Activated CD4-positive, alpha-beta T cell treated with anti-CD3 and anti-CD28 coated beads for 36 hours (primary cell): ENCODE results near the gene MYNN. TPM values are rescaled to one million over a fixed set of nuclear protein-coding genes. Genes with fewer than 3 reads are reported as not detected.

ENCODE experiments used
- ATAC-seq: fragments of 200-7000 bp; cut with Tn5 transposase; one replicate; pipeline ENCODE4 v1.10.0; 2021; ENCODE audit warnings: mild to moderate bottlenecking, moderate library complexity
- CTCF ChIA-PET: fragments of 350-600 bp; sonication (Branson Sonifier 250); formaldehyde crosslinking; loops from one replicate; lab custom pipeline; 2021; ENCODE audit warnings: antibody characterized with exemption; lab: Charles Lee
- POLR2A ChIA-PET: fragments of 350-600 bp; sonication (Branson Sonifier 250); formaldehyde crosslinking; loops from one replicate; lab custom pipeline; 2021; ENCODE audit warnings: antibody characterized with exemption, inconsistent platforms; lab: Charles Lee
- DNase-seq: peaks from one replicate; pipeline ENCODE4 v3.0.0-alpha.2; 2020
- H3K27ac Mint-ChIP-seq: one replicate; pipeline ENCODE4 v1.8.0; 2021; ENCODE audit warnings: mixed read lengths
- H3K27me3 Mint-ChIP-seq: one replicate; pipeline ENCODE4 v1.8.0; 2021; ENCODE audit warnings: mixed read lengths
- H3K36me3 Mint-ChIP-seq: one replicate; pipeline ENCODE4 v1.8.0; 2021; ENCODE audit warnings: low read depth, mixed read lengths
- H3K4me1 Mint-ChIP-seq: one replicate; pipeline ENCODE4 v1.8.0; 2021; ENCODE audit warnings: mixed read lengths
- H3K4me3 Mint-ChIP-seq: one replicate; pipeline ENCODE4 v1.8.0; 2021; ENCODE audit warnings: mild to moderate bottlenecking, moderate library complexity, mixed read lengths
- H3K9me3 Mint-ChIP-seq: one replicate; pipeline ENCODE4 v1.8.0; 2021; ENCODE audit warnings: low read depth, mixed read lengths
- intact Hi-C, 2 experiments: fragments of 100-400 bp; cut with DNase I in 1 of 2; cut with micrococcal nuclease in 1 of 2; formaldehyde crosslinking; loops; one replicate each; pipeline versions ENCODE4 v1.14.2 to v1.15.1; 2022 to 2024; cut with DNase I, micrococcal nuclease
- total RNA-seq, 2 experiments: library from RNA; stranded (reverse); gene quantifications; one replicate each; pipeline ENCODE4 v1.2.3, GENCODE V29; 2021

Gene MYNN
- total RNA-seq, 2 experiments from 2014 or later: 13.6 to 14.2 TPM

DNA sequence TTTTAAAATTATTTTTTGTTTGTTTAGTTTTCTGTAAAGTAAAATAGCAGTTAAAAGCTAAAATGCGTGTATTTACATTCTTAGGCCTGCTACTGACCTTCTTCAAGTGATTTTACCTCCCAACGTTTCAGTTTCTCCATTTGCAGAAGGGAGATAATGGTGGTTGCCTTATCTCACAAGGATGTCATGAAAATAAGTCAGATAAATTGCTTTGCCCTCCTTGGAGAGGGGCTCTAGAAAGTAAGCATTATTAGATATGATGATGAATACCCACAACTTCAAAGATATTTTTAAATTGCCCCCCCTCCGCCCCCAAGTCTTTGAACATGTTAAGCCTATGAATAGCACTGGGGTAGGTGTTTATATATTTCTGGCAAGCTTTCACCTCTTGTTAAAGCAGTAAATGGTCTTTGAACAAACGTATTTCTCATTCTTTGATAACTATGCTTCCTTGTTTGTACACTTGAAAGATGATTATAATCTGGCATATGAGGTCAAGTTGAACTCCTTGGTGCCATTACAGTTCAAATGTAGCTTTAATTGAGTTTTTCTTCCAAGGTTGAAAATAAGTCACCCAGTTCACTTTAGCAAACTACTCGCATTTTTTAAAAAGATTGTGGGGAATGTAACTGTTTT is 14.7 kb upstream of the MYNN start:
- no peak for ATAC-seq
- ChIA-PET POLR2A (no interaction called here), CTCF (no interaction called here)
- peaks cover 26% of the 10 kb centered on the region for H3K4me1 Mint-ChIP-seq
- no peaks in the 10 kb centered on the region for H3K36me3 Mint-ChIP-seq
- no peaks in the 10 kb centered on the region for H3K27me3 Mint-ChIP-seq
- peaks cover 2% of the 10 kb centered on the region for H3K9me3 Mint-ChIP-seq
- no peak overlapping the region for H3K27ac Mint-ChIP-seq
- DNase-seq: no peak
- intact Hi-C loops: loop anchor here in 1 of 2 experiments (2.0 kb wide), 1 partner anchor 14 kb away; the partner anchor contains the start of gene MYNN
- no peak overlapping the region for H3K4me3 Mint-ChIP-seq

DNA sequence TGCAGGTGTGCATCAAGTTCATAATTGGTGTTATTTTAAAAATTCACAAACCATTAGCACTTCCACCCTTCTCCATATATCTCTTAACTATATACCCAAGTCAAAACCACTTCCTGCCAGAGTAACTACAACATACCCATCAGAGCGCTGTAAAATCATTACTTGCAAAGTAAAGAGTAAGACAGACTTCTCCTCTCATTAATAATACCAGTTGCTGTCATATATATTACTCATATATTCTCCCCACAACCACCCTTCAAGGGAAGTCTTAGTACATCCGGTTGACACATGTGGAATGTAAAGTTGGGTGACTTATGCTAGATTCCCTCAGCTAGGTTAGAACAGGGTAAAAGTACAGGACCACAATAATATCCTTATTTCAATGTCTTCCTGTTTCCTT is 13.9 kb upstream of the MYNN start:
- ChIA-PET CTCF (interaction anchor here (2.9 kb wide), 1 partner anchor 13 kb away, joined by 10 read pairs; the partner anchor contains the start of gene MYNN), POLR2A (no interaction called here)
- peak overlapping the region; percentile 71 for H3K27ac Mint-ChIP-seq
- ATAC-seq (peak; percentile 85), DNase-seq (no peak)
- peaks cover 2% of the 10 kb centered on the region for H3K36me3 Mint-ChIP-seq
- no peaks in the 10 kb centered on the region for H3K27me3 Mint-ChIP-seq
- intact Hi-C loops: loop anchor here in 1 of 2 experiments (2.0 kb wide), 1 partner anchor 14 kb away; the partner anchor contains the start of gene MYNN
- peak overlapping the region; percentile 24 for H3K4me3 Mint-ChIP-seq
- H3K9me3 Mint-ChIP-seq: peaks cover 2% of the 10 kb centered on the region
- peaks cover 28% of the 10 kb centered on the region for H3K4me1 Mint-ChIP-seq

DNA sequence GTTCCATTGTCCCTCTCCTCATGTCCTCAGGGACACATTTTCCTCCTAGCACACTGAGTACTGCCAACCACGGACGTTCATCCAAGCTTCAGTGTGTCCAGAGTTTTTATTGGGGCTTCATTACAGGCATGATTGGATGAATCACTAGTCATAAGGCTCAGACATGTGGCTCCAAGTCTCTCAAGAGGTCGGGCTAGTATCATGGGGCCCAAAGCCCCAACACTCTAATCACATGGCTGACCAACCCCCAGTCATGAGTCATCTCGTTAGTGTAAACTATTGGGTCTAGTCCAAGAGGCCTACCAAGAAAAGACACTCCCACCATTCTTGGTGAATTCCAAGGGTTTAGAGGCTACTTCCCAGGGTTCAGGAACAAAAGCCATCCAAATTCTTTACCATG is 12.7 kb upstream of the MYNN start:
- ChIA-PET CTCF (interaction anchor here (2.9 kb wide), 1 partner anchor 12 kb away, joined by 10 read pairs; the partner anchor contains the start of gene MYNN), POLR2A (no interaction called here)
- no peak for ATAC-seq
- H3K27me3 Mint-ChIP-seq: no peaks in the 10 kb centered on the region
- peaks cover 4% of the 10 kb centered on the region for H3K36me3 Mint-ChIP-seq
- no peak overlapping the region for H3K27ac Mint-ChIP-seq
- intact Hi-C loops: loop anchor here (5.0 to 10.0 kb wide), 7 partner anchors 102 to 1107 kb away; partner anchors contain the start of gene GPR160 (in 1 of the 2)
- peaks cover 2% of the 10 kb centered on the region for H3K9me3 Mint-ChIP-seq
- H3K4me1 Mint-ChIP-seq: peaks cover 32% of the 10 kb centered on the region
- no peak for DNase-seq
- no peak overlapping the region for H3K4me3 Mint-ChIP-seq

DNA sequence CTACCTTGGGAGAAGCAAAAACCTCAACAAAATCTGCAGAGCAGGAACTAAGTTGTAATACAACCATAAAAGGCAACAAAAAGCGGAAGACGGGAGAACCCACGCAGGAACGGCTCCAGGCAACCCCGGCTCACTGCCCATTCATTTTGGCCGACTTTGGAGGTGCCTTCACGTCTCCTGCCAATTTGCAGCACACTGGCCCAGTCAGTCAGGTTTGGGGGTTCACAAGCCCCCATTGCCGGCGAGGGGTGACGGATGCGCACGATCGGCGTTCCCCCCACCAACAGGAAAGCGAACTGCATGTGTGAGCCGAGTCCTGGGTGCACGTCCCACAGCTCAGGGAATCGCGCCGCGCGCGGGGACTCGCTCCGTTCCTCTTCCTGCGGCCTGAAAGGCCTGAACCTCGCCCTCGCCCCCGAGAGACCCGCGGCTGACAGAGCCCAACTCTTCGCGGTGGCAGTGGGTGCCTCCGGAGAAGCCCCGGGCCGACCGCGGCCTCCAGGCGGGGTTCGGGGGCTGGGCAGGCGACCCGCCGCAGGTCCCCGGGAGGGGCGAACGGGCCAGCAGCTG is 8.8 kb upstream of the MYNN start:
- H3K4me1 Mint-ChIP-seq: peaks cover 24% of the 10 kb centered on the region
- H3K27ac Mint-ChIP-seq: peak overlapping the region; percentile 98
- CTCF ChIA-PET: interaction anchor here (0.5 to 2.4 kb wide), 3 partner anchors 8 to 406 kb away, joined by 3 to 15 read pairs (median 3); partner anchors contain the start of genes MYNN and SEC62
- H3K4me3 Mint-ChIP-seq: peak overlapping the region; percentile 91
- intact Hi-C loops: loop anchor here (1.0 to 10.0 kb wide), 13 partner anchors 48 to 1103 kb away; partner anchors contain the start of genes SEC62 (in 2 of the 2), GPR160 (in 1 of the 2), LRRC34 (in 1 of the 2) and LRRIQ4 (in 1 of the 2)
- POLR2A ChIA-PET: interaction anchor here (0.6 to 1.1 kb wide), 2 partner anchors 8 to 458 kb away, joined by 3 to 4 read pairs; partner anchors contain the start of gene PRKCI
- DNase-seq: peak; percentile 77
- H3K36me3 Mint-ChIP-seq: peaks cover 4% of the 10 kb centered on the region
- H3K27me3 Mint-ChIP-seq: no peaks in the 10 kb centered on the region
- H3K9me3 Mint-ChIP-seq: peaks cover 2% of the 10 kb centered on the region
- peak; percentile 37 for ATAC-seq

DNA sequence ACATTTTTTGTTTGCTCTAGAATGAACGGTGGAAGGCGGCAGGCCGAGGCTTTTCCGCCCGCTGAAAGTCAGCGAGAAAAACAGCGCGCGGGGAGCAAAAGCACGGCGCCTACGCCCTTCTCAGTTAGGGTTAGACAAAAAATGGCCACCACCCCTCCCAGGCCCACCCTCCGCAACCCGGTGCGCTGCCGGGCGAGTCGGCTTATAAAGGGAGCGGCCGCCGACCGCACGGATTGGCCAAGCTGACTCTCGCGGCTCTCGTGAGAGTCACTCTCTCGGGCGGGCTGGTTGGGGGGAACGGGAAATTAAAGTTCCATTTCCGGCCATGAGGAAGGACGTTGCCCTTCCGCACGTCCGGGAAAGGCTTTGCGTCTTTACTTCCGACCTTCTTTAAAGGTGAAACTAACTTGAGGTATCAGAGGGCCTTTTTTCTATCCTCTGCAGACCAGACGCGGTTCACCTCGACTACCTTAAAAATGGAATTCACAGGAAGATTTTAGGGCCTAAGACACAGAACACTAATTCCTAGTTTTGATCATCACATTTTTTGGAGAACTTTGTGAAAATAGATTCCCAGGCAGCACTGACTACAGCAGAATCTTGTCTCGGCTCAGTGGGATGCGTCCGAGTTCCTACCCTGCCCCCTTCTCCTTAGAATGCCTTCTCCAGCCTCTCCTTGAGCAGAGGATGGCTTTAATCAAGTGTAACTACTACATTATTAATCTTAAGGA is 8.1 kb upstream of the MYNN start, which contains the start of gene TERC:
Gene TERC (minus strand): TSS at position 179 of the 731 bp plus-strand sequence.
- Mint-ChIP-seq H3K9me3 (peaks cover 2% of the 10 kb centered on the region), H3K27ac (peak within 1 kb of the TSS; percentile 98), H3K27me3 (no peaks in the 10 kb centered on the region), H3K36me3 (peaks cover 4% of the 10 kb centered on the region), H3K4me3 (peak within 1 kb of the TSS; percentile 91), H3K4me1 (peaks cover 21% of the 10 kb centered on the region)
- peak; percentile 95 for DNase-seq
- intact Hi-C loops: loop anchor here (1.0 to 10.0 kb wide), 15 partner anchors 8 to 1102 kb away; partner anchors contain the start of genes SEC62 (in 2 of the 2), GPR160 (in 1 of the 2), LRRC34 (in 1 of the 2) and LRRIQ4 (in 1 of the 2)
- POLR2A ChIA-PET: no interaction called here
- CTCF ChIA-PET: interaction anchor here (0.5 to 1.0 kb wide), 2 partner anchors 202 to 406 kb away, joined by 3 read pairs; partner anchors contain the start of gene SEC62
- peak; percentile 84 for ATAC-seq

DNA sequence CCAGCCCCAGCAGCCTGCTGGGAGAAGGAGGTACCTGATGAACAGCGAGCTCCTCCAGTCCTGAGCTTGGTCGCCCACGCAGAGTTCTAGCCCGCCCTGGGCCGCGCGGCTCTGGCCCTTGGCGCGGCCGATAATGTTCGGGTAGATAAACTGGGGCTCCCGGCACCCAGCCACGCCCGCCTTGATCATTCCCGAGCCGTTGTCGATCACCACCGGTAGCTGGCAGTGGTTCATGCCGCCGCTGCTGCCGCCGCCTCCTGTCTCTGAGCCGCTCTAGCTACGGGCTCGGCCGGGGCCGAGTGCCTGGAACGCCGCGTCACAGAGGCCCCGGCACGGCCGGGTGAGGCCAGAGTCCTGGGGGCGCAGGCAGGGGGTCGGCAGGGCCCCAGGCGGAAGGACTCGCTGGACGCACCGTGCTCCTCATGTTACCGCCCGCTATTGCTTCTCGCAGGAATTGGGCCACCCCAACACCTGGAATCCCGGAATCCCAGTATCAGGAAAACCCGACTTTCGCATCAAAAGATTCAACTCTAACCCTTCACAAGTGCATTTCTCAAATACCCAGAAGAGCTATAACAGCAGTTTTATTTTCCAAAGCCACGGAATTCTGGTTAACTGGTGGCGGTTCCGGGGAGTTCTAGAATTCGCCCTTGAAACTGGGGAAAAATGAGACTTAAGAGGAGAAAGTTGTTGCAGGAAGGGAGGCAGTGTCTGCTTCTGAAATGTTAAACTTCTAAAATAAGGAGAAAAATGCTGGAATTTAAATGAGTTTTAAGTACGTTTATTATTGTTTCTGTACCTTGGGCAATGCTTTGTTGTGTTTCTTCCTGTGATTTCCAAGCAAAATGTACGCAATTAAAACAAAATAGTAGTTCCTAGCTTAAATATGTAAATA is 3.7 kb upstream of the MYNN start, which contains the start of gene ACTRT3:
Gene ACTRT3 (minus strand): TSS at position 275 of the 895 bp plus-strand sequence. CDS start 41 bp downstream, at position 234.
- peak within 1 kb of the TSS; percentile 87 for H3K27ac Mint-ChIP-seq
- POLR2A ChIA-PET: interaction anchor here (0.6 kb wide), 1 partner anchor 275 kb away, joined by 3 read pairs; no protein-coding TSS in a partner anchor
- intact Hi-C loops: loop anchor here (10.0 kb wide), 3 partner anchors 485 to 805 kb away; partner anchors contain the start of gene SKIL (in 1 of the 2)
- peaks cover 23% of the 10 kb centered on the region for H3K4me1 Mint-ChIP-seq
- no peaks in the 10 kb centered on the region for H3K27me3 Mint-ChIP-seq
- CTCF ChIA-PET: interaction anchor here (0.6 kb wide), 1 partner anchor 412 kb away, joined by 3 read pairs; the partner anchor contains the start of gene PHC3
- no peaks in the 10 kb centered on the region for H3K9me3 Mint-ChIP-seq
- ATAC-seq: peak; percentile 17
- peak; percentile 82 for DNase-seq
- H3K4me3 Mint-ChIP-seq: peak within 1 kb of the TSS; percentile 86
- peaks cover 10% of the 10 kb centered on the region for H3K36me3 Mint-ChIP-seq

DNA sequence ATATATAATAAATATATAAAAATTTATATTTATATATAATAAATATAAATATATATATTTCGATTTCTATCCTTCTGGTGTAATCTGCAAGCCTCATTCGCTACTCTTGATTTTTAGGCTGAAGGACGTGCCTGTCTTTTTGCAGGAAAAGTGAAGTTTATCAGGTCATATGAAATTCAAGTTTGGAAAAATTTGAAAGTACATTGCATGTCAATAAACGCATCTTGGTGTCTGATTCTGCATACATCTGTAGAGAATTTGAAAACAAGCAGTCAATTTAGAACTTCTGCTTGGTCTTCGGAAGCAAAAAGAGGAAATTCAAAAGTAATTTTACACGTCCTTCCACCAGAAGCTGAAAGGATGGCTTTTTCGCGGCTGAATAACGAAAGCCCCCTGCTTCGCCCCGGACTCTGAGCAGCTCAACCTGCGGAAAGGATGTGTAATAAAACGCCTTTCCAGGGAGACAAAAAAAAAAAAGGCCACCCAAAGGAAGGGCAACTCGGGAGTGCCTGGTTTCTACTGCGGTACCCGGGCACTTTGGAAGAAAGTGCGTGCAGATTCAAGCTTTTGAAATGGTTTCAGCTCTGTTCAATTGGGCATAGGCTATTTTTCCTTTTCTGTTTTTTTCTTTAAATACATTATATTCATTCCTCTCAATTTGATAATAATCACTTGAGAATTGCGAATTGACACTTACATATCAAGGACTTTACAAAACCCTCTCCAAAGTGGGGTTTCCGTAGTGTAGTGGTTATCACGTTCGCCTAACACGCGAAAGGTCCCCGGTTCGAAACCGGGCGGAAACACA is 1.5 kb upstream of the MYNN start:
- peak overlapping the region; percentile 99 for H3K4me3 Mint-ChIP-seq
- ChIA-PET CTCF (interaction anchor here (1.1 to 2.6 kb wide), 3 partner anchors 9 to 283 kb away, joined by 4 to 15 read pairs (median 10); no protein-coding TSS in a partner anchor), POLR2A (interaction anchor here (0.7 to 0.9 kb wide), 2 partner anchors 8 to 391 kb away, joined by 4 to 6 read pairs; no protein-coding TSS in a partner anchor)
- no peaks in the 10 kb centered on the region for H3K9me3 Mint-ChIP-seq
- ATAC-seq (peak; percentile 6), DNase-seq (peak; percentile 71)
- intact Hi-C loops: loop anchor here in 1 of 2 experiments (1.0 to 10.0 kb wide), 5 partner anchors 13 to 583 kb away; partner anchors contain the start of genes PHC3, SEC62 and SKIL
- H3K36me3 Mint-ChIP-seq: peaks cover 23% of the 10 kb centered on the region
- H3K27me3 Mint-ChIP-seq: no peaks in the 10 kb centered on the region
- peaks cover 35% of the 10 kb centered on the region for H3K4me1 Mint-ChIP-seq
- peak overlapping the region; percentile 100 for H3K27ac Mint-ChIP-seq

DNA sequence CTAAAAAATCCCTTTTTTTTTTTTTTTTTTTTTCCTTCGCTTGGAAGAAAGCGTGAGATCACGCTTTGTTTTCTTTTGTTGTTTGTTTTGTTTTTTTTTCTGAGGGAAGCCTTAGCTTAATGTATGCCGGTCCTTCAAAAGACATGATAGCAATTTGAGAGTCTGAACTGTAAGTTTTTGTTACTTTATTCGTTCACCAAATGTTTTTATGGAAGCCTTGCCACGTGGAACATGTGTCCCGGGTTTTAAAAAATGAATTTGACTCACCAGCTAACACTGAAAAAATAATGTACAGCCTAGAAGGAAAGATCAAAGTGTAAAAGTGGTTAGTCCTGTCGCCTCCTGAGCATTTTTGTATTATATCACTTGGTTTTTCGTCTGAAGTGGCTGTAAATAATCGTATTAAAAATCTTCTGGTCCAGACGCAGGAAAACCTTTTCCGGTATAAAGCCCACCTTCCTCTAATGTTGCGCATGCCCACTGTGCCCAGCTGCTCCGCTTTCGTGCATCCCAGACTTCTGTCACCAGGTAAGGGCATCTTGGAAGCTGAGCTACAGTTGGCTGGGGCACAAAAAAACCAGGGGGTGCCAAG is 795 bp upstream of the MYNN start:
- ChIA-PET CTCF (interaction anchor here (0.6 to 2.6 kb wide), 7 partner anchors 9 to 584 kb away, joined by 3 to 15 read pairs (median 4); no protein-coding TSS in a partner anchor), POLR2A (interaction anchor here (0.7 to 1.0 kb wide), 3 partner anchors 8 to 390 kb away, joined by 3 to 6 read pairs (median 4); no protein-coding TSS in a partner anchor)
- intact Hi-C loops: loop anchor here in 1 of 2 experiments (1.0 to 10.0 kb wide), 5 partner anchors 14 to 582 kb away; partner anchors contain the start of genes PHC3, SEC62 and SKIL
- DNase-seq: no peak
- H3K9me3 Mint-ChIP-seq: no peaks in the 10 kb centered on the region
- H3K27ac Mint-ChIP-seq: peak overlapping the region; percentile 100
- peaks cover 30% of the 10 kb centered on the region for H3K36me3 Mint-ChIP-seq
- H3K4me1 Mint-ChIP-seq: peaks cover 40% of the 10 kb centered on the region
- ATAC-seq: peak; percentile 23
- H3K4me3 Mint-ChIP-seq: peak overlapping the region; percentile 99
- H3K27me3 Mint-ChIP-seq: no peaks in the 10 kb centered on the region
